GM21528 (cell line): ENCODE measurements around the gene RNF217.
"Not testable (repeated sequence)": the region's sequence is repeated elsewhere in the genome, so short reads cannot be mapped to it uniquely, and the experiment has no call there.

Experiments
- ATAC-seq: cut with Tn5 transposase; IDR thresholded peaks from one replicate; pipeline ENCODE4 v1.9.1; 2021; ENCODE audit warnings: mild to moderate bottlenecking, moderate library complexity; ENCODE audit not compliant: unreplicated experiment, low FRiP score

Gene RNF217

DNA sequence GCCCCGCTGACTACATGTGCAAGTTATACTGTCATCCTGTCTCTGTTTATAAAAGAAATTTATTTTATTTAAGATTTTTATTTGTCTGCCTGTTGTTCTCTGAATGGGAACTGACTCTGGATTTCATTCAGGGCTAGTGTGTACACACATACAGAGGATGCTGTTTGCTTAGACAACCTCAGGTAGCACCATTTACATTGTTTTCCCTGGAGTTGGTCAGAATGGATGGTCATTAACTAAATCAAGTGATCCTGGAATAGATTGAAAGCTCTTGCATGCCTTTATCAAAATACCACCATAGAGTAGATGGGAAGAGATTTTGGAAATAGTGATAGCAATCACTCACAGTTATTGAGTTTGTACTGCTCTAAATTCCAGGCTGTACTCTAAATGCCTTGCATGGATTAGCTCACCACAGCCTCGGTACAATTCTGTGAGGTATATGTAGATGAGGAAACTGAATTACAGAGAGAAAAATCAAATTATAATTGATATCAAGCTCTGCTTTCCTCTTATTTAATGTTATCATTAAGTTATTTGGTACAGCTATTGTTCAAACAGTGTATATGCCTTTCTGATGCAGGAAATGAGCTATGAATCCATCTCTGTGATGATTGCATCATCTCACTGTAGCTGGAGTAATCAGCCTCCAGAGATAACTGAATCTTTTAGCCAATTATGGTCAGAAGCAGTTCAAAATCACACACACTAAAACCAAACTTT lies 51.9 kb downstream of the RNF217 start:
- ATAC-seq = no peak

DNA sequence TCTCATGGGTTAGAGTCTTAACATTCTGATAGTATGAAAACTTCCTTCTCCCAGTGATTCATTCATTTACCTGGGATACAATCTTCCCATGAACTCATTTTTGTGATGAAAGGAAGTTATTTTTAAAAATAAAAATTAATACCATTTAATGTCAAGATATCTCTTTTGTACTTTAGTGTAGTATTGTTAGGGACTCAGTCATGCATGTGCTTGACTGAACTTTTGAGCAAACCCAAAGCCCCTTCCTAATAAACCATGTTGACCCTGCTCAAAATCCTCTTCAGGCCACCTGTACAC lies 52.4 kb downstream of the RNF217 start:
- ATAC-seq = no peak

DNA sequence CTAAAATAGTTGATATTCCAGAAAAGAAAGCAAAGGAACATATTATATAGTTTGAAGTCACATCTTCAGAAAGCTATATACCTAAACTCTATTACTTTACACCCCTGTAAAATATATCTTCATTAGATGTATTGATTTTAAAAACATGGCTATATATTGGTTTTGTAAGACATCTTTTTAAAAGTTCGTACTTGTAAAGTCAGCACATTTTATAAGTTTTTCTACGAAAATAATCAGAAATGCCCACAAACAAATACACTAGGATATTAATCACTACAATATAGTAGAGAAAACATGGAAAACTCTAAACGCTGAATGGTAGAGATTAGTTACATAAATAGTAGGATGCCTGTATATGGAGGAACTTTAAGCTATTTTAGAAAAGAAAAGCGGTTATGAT lies 52.9 kb downstream of the RNF217 start:
- no peak for ATAC-seq

DNA sequence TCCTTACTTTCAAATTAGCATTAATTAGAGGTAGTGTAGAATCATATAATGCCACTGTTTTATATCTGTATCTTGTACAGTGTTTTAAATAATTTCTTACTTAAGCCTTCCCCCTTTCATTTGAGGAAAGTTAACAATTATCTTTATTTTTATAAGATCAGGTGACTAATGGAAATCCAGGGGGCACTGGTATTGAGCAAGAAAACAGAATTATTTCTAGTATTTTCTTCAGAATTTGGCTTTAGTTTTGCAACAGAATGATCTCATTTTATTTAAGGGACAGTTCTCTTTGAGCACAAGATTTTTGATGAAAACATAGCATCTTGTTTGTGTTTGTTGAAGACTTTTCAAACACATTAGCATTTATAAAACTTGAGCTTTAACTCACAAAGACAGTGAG lies 55.9 kb downstream of the RNF217 start:
- no peak for ATAC-seq

DNA sequence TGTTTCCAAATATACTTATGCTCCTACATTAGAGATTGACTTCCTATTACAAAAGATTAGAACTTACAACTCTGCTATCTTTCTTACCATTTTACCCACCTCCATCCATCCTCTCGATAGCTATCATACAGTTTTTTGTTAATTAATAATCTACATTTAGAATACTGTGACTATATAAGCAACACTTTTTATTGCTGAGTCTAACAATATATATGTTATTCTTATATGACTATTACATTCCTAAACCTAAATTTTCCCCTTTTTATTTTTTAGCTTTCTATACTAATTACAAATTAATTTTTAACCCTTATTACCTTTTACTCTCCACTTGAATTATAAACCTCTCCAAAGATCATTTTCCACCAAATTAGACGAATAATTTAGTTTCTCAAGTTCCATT lies 57.0 kb downstream of the RNF217 start:
- no peak for ATAC-seq

DNA sequence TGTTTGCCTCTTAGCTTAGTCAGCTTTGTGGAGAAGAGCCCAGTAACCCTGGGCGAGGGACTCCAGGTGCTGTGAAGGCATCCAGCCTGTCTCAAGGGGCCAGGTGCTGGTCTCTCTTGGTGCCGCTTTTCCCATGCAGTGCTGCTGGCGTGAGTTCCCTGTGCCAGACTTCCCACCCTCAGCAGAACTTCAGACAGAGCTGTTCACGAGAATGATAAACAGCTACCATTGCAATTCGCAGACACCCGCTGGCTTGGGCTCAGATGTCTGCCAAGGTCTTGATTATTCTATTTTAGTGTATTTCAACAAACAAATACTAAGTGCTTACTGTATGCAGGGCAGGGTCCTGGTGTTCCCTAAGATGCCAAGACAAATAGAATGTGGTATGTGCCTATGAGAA lies 57.7 kb downstream of the RNF217 start:
- no peak for ATAC-seq

DNA sequence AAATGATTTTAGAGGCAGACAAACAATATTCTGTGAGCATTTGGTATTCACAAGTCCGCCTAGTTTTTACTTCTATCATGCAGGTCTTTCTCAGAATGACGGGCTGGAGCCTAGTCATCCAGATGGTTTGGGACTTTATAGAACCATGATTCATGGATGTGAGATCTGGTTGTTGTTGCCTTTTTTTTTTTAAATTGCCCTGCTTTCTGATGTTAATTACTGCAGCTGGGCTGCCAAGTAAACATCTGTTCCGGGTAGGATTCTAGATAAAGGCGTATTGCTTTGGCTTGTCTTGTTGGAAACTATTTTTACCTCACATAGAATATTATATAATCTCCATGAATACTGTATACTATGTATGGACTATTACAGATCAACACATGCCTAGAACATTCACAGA lies 58.1 kb downstream of the RNF217 start:
- no peak for ATAC-seq

DNA sequence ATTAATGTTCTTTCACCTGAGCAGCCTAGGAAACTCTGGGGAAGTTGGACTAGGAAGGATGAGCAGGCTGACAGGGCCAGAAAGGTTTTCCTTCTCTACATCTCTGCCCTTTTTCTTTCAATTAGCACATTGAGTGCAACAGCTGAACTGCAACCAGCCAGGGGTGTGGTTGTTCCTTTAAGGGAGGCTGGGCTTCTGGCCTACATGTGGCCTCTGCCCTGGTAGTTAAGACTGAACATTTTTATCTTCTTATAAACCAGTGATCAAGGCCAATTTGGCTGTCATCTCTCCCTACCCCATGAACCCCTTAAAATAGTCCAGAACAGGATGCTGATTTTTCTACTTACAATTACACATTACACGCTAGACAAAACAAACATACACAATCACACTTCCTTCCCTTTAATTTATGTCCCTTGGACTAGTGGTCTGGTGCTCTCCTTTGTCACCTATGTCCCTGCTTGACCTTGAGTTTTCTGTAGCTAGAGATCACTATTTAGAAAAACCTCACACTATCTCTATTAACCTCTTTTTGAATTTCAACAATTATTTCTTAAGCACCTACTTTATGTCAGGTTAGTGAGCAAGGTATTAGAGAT lies 60.3 kb downstream of the RNF217 start:
- ATAC-seq = no peak

DNA sequence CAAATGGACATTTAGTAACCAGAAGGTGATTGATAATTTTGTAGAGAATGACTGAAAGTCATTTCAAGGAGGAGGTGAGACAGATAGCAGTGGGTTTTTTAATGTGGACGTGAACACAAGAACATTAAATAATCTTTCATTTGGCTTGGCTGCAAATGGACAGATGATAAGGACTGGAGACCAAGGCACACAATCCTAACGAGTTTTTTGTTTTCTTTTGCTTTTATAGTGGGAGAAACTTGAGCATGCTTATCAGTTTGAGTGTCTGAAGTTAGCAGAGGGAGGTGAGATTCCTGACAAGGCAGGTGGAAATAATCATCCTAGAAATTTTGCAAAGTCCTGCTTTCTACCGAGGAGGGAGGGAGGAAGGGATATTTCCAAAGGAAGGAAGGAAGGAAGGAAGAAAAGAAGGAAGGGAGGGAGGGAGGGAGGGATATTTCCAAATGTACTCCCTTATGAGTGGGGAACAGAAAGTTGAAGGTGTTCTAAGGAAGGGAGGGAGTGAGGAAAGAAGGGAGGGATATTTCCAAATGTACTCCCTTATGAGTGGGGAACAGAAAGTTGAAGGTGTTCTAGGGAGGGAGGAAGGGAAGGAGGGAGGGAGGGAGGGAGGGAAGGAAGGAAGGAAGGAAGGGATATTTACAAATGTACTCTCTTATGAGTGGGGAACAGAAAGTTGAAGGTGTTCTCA lies 63.1 kb downstream of the RNF217 start:
- ATAC-seq = no peak

DNA sequence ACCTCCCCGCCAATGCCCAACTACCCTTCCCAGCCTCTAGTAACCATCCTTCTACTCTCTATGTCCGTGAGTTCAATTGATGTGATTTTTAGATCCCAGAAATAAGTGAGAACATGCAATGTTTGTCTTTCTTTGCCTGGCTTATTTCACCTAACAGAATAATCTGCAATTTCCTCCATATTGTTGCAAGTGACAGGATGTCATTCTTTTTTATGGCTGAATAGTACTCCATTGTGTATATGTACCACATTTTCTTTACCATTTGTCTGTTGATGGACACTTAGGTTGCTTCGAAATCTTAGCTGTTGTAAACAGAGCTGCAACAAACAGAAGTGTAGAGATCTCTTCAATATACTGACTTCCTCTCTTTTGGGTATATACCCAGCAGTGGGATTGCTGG lies 65.0 kb downstream of the RNF217 start:
- no peak for ATAC-seq

DNA sequence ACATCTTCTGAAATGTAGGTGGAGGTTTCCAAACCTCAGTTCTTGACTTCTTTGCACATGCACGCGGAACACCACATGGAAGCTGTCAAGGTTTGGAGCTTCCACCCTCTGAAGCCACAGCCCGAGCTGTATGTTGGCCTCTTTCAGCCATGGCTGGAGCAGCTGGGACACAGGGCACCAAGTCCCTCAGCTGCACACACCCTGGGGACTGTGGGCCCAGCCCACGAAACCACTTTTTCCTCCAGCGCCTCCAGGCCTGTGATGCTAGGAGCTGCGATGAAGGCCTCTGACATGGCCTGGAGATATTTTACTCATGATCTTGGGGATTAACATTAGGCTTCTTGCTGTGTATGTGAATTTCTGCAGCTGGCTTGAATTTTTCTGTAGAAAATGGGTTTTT lies 68.7 kb downstream of the RNF217 start:
- no peak for ATAC-seq

DNA sequence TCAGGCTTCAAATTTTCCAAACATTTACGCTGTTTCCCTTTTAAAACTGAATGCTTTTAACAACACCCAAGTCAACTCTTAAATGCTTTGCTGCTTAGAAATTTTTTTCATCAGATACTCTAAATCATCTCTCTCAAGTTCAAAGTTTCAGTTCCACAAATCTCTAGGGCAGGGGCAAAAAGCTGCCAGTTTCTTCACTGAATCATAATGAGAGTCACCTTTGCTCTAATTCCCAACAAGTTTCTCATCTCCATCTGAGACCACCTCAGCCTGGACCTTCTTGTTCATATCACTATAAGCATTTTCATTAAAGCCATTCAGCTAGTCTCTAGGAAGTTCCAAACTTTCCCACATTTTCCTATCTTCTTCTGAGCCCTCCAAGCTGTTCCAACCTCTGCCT lies 69.1 kb downstream of the RNF217 start:
- ATAC-seq = no peak

DNA sequence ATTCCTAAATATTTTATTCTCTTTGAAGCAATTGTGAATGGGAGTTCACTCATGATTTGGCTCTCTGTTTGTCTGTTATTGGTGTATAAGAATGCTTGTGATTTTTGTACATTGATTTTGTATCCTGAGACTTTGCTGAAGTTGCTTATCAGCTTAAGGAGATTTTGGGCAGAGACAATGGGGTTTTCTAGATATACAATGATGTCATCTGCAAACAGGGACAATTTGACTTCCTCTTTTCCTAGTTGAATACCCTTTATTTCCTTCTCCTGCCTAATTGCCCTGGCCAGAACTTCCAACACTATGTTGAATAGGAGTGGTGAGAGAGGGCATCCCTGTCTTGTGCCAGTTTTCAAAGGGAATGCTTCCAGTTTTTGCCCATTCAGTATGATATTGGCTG lies 72.7 kb downstream of the RNF217 start:
- ATAC-seq = not testable (repeated sequence)

DNA sequence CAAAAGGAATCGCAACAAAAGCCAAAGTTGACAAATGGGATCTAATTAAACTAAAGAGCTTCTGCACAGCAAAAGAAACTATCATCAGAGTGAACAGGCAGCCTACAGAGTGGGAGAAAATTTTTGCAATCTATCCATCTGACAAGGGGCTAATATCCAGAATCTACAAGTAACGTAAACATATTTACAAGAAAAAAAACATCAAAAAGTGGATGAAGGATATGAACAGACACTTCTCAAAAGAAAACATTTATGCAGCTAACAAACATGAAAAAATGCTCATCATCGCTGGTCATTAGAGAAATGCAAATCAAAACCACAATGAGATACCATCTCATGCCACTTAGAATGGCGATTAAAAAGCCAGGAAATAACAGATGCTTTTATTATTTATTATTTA lies 74.2 kb downstream of the RNF217 start:
- not testable (repeated sequence) for ATAC-seq

DNA sequence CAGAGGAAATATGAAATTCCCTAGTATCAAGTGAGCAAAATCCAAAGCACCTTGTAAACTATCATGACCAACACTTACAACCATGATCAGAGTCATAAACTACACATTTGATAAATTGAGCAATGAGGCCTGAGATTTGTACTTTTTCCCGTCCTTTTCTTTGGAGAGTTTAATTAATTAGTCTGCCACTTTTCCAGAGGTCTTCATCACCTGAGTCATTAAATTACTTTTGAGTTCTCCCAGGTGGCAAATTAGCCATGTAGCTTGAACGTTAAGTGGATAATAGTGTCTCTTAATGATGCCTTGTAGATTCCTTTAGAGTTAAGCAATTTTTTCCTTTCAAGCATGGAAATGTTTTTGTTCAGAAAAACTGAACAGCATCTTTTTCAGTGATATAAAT lies 75.6 kb downstream of the RNF217 start:
- no peak for ATAC-seq

DNA sequence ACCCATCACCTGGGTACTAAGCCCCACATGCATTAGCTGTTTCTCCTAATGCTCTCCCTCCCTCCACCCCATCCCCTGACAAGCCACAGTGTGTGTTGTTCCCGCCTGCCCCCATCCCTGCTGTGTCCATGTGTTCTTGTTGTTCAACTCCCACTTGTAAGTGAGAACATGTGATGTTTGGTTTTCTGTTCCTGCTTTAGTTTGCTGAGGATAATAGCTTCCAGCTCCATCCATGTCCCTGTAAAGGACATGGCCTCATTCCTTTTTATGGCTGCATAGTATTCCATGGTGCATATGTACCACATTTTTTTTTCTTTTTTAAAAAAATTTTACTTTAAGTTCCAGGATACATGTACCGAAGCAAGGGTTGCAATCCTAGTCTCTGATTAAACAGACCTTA lies 76.7 kb downstream of the RNF217 start:
- ATAC-seq = no peak

DNA sequence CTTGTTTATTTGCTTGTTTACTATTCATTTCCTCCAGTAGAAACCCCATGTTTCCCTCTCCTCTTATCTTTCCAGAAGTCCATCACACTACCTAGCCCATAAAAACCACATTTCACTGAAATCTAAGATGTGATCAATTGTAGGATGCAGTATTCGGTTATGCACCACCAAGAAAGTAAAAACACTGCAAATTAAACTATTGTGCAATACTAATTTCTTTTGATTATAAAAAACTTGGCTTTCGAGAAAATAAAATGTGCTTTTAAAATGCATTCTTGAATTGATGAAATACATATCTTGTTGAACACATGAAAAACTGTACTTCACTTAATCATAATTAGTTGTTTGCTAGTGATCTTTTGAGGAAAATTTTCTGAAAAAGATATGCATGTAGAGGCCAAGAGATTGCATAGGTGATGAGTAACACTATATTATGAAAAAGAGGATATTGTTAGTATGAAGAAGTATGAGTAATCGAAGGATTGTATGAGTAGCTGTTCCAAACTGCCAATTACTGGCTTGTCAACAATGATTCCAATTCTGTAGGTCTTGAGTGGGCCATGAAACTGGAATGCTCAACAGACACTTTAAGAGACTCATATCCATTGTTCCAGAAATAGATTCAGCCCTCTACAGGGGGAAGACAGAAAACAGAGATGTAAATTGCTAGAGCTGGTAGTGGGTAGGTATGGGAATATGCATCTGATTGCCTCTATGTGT lies 79.7 kb downstream of the RNF217 start:
- no peak for ATAC-seq

DNA sequence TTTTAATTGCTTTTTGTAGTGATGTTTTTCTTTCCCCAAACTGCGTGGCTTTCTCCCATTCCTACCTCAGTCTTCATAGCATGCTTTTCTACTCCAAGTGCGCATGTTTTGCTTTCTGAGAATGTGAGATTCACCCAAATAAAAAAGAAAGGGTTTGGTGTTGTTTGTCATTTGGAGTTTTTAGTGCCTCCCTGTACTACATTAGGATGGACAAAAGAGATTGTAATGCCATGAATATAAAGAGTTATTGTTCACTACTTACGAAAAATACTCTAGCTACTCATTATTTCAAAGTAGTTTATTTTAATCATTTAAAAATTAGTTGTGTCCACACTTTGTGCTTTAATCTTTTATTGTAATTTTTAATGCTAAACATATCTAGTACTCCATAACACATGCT lies 81.8 kb downstream of the RNF217 start:
- no peak for ATAC-seq

DNA sequence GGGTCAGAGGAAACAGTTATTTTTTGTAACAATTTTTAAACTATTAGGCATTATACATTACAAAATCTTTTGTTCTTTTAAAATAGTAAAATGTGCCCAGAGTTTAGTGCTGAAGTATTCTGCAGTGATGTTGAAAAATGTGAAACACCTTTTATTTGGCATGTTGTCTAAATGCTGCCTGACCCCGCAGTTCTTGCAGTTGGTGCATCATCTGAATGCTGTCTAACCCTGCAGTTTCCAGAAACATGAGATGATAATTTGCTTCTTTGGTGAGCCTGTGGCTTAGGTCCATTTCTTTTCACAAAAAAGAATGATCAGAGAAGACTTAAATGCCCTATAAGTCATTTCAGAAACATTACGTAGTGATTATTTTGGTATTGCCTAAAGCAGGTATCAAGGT lies 82.4 kb downstream of the RNF217 start:
- ATAC-seq = no peak

DNA sequence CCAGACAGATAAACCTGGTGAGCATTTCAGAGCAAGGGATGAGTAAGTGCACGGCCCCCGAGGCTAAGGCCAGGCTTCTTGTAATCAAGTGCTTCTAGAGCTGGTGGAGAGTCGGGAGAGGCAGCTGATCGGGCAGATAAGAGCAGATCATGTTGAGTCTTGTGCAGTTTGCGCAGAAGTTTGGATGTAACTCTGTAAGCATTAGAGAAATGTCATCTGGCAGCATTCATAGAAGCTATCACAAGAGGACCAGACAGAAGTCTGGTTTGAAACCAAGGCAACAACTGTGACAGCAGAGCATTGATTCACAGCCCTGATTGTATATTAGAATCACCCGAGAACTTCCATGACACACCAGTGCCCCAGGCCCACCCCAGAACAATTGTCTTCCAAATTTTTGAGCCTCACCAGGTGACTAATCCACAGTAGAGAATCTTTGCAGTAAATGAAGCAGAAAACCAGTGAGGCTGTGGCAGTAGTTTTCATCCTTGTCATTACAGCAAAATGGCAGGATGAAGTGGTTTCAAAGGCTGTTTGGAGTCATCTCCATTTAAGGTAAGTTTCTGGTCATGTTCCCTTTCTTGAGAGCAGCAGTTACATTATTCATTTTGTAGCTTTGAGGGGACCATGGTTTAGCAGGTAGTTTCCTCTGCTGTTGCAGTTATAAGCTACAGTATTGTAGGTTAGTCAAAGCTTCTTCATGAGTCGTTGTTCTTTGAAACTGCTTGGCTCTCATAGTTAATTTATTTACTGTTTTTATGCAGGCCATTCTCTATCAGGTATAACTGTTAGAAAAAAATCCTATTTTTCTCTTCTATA lies 84.1 kb downstream of the RNF217 start:
- ATAC-seq = no peak

DNA sequence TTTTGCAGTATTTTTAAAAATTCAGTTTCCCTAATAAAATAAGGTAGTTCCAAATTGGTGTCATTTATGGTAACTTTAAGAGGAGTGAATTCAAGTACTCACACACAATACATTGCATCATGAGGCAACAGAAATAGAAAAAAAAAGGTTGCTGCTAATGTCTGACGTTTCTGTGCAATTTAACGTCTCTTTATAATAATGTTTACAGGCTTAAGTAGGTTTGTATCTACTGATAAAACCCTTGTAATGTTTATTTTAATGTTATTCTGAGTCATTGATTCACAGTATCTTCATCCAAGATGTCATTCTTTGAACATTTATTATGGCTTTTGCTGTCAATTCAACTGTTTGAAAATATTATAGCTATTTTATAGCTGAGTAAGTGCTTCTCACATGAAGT lies 86.0 kb downstream of the RNF217 start:
- no peak for ATAC-seq
